Measurements from ENCODE around the gene SELPLG. TPM values are rescaled to one million over a fixed set of nuclear protein-coding genes. Genes with fewer than 3 reads are reported as not detected.
A peak's percentile ranks its signal among the peaks of the same experiment; 100 is the strongest.
"Not testable (repeated sequence)": the region's sequence is repeated elsewhere in the genome, so short reads cannot be mapped to it uniquely, and the experiment has no call there.

Gene SELPLG
- total RNA-seq: 15.4 TPM
- long read RNA-seq, transcript SELPLG-203 (2 exons, 2,256 nt): major isoform, 30 of 38 reads
- long read RNA-seq, partial matches to known transcripts: 0 of 38 reads
- long read RNA-seq, other reads (novel, unspliced or antisense): 7 of 38 reads

- DNase-seq (ENCODE audit: low spot score): peak; percentile 65
Observed at GRCh38 chr12:108633534-108634248, at the start of gene SELPLG. Gene SELPLG (minus strand): TSS chr12:108633894. CDS start chr12:108624307, 9,587 bp downstream.

GRCh38 chr12:108681317-108681716 is 47.6 kb upstream of the SELPLG start:
- no peak for DNase-seq (ENCODE audit: low spot score)

- DNase-seq (ENCODE audit: low spot score): no peak
Observed at GRCh38 chr12:108679106-108679681, 45.5 kb upstream of the SELPLG start.

- no peak for DNase-seq (ENCODE audit: low spot score)
Observed at GRCh38 chr12:108678104-108678730, 44.5 kb upstream of the SELPLG start.

GRCh38 chr12:108677381-108677780 is 43.7 kb upstream of the SELPLG start:
- DNase-seq (ENCODE audit: low spot score): no peak

- no peak for DNase-seq (ENCODE audit: low spot score)
Observed at GRCh38 chr12:108676707-108677106, 43.0 kb upstream of the SELPLG start.

- DNase-seq (ENCODE audit: low spot score): no peak
Observed at GRCh38 chr12:108675792-108676191, 42.1 kb upstream of the SELPLG start.

GRCh38 chr12:108672054-108672453 is 38.4 kb upstream of the SELPLG start:
- no peak for DNase-seq (ENCODE audit: low spot score)

- no peak for DNase-seq (ENCODE audit: low spot score)
Observed at GRCh38 chr12:108671110-108671509, 37.4 kb upstream of the SELPLG start.

- no peak for DNase-seq (ENCODE audit: low spot score)
Observed at GRCh38 chr12:108670066-108670631, 36.5 kb upstream of the SELPLG start.

- DNase-seq (ENCODE audit: low spot score): no peak
Observed at GRCh38 chr12:108668542-108668941, 34.8 kb upstream of the SELPLG start.

- no peak for DNase-seq (ENCODE audit: low spot score)
Observed at GRCh38 chr12:108668063-108668462, 34.4 kb upstream of the SELPLG start.

GRCh38 chr12:108667349-108667748 is 33.7 kb upstream of the SELPLG start:
- DNase-seq (ENCODE audit: low spot score): no peak

- no peak for DNase-seq (ENCODE audit: low spot score)
Observed at GRCh38 chr12:108666401-108666881, 32.7 kb upstream of the SELPLG start.

GRCh38 chr12:108665608-108666202 is 32.0 kb upstream of the SELPLG start:
- DNase-seq (ENCODE audit: low spot score): no peak

- DNase-seq (ENCODE audit: low spot score): no peak
Observed at GRCh38 chr12:108664338-108665258, 30.9 kb upstream of the SELPLG start.

GRCh38 chr12:108663324-108664015 is 29.8 kb upstream of the SELPLG start:
- no peak for DNase-seq (ENCODE audit: low spot score)

- DNase-seq (ENCODE audit: low spot score): not testable (repeated sequence)
Observed at GRCh38 chr12:108658115-108658514, 24.4 kb upstream of the SELPLG start.

- DNase-seq (ENCODE audit: low spot score): no peak
Observed at GRCh38 chr12:108657130-108657745, 23.5 kb upstream of the SELPLG start.

Data from mesenteric fat pad (tissue), 1 donor.